Stimulated activated CD8-positive, alpha-beta memory T cell treated with anti-CD3 and anti-CD28 coated beads, Interleukin-7, amount 100 ng/mL, for 48 hours (primary cell): ENCODE data around the gene OLFM1.

ENCODE experiments used
- DNase-seq, 2 donors: peaks; one replicate each; pipeline ENCODE4 v3.0.0-alpha.2; 2020; ENCODE audit warnings: low read depth in 1 of 2; ENCODE audit errors: extremely low read depth in 1 of 2

OLFM1 gene

DNA sequence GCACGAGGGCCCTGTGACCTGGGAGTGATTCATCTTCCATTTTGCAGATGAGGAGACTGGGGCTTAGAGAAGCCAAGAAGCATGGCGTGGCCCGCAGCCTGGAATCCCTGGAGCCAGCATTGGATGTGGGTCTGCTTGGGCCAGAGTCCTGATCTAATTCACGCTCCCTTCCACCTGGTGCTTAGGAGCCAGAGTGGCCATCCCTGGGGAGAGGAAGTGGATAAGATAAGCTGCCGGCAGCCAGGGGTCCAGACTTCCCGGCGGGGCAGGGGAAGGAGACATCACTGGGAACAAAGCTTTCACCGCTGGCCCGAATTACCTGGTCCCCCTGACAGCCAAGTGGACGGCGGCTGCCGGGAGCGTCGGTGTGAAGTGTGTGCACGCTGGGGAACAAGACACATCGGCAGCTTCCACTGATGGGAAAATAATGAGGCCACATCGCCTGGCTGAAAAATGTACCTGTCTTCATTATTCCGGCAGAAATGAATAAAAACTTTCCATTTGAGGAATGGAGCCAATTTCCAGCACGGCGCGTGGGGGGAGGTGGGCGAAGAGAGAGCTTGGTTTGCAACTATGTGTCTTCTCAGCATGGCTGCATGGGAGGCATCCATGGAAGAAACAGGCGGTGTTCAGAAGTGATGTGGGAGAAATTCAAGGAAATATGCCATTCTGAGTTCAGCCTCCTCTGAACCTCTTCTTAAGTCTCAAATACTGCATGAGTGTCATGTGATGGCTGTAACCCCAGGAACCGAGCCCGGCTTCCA is 78.5 kb downstream of the OLFM1 start:
- no peak for DNase-seq

DNA sequence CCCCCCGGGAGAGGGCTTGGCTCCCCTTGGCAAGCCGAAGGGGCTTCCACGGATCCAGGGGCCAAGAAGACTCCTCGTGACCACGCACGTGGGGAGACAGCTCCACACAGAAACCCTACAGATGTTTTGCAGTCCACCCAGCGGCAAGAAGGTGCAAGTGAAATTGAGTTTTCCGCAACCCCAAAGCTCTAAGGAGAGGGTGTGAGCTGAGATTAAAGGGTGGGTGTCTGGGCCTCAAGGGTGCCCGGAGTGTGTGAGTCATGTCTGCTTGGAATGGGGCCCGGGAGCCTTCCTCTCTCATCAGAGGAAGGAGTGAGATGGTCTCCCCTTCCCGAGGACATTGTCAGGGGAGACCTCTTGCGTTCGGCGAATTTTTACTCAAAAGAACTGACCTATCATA is 79.1 kb downstream of the OLFM1 start:
- DNase-seq, result no peak

DNA sequence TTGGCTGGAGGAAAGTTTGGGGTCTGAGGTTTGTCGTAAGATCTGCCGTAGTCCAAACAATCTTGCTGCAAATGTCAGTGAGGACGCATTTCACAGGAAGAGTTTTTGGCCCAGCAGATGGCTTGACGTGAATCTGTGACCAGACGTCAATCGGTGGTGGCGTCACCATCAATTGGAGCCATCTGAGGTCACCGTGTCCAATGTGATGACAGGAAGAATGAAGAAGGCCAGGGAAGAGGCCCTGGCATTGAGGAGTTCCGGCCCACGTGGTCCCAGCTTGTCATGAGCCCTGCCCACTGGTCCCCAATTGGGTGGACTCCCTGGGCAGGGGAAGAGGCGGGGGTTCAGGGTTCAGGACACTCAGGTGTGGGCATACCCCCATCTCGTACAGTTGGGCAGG is 79.9 kb downstream of the OLFM1 start:
- no peak for DNase-seq

DNA sequence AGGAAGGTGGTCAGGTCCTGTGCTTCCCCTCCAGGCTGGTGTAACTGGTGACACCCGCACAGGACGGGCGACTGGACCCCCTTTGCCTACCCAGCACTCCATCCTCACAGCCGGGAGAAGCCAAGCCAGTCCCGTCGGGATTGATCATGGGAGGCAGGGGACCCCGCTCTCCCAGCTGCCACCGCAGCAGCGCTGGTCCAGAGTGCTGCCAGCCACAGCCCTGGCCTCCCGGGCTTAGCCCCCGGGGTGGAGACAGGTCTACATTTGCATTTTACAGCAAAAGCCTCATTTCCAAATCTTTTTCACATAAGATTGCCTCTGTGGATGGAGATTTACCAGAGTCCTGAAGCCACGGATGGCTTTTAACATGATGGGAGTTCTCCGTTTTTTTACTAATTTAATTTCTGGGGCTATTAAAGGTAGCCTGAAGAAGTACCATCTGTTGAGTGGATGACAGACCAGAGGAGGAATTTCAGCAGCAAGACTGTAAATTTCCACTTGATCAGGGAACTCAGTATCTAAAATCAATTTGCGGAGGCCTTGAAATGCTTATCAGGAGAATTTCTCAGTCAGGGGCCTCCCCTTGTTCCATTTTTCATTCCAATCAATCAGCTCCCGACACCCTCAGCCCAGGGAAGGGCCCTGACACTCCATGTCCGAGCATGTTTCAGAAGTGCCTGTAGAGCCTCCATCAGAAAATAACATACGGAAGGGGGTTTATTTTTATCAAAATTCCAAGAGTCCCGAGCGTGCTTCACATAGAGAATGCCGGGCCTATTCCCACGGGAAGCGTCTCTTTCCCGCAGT is 80.6 kb downstream of the OLFM1 start:
- no peak for DNase-seq

DNA sequence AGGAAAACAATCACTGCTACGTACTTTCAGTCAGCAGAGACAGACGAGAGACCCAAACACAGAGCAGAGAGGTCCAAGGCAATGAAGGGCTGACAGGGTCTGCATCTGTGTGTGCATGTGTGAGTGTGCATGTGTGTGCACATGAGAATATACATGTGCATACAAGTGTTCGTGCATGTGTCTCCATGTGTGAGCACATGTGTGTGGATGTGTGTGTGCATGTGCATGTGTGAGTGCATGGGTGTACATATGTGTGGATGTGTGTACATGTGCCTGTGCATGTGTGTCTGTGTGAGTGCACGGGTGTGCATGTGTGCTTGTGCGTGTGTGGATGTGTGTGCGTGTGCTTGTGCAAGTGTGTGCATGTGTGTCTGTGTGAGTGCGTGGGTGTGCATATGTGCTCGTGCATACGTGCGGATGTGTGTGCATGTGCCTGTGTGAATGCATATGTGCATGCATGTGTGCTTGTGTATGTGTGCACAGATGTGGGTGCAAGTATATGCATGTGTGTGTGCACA is 82.3 kb downstream of the OLFM1 start:
- no peak for DNase-seq

DNA sequence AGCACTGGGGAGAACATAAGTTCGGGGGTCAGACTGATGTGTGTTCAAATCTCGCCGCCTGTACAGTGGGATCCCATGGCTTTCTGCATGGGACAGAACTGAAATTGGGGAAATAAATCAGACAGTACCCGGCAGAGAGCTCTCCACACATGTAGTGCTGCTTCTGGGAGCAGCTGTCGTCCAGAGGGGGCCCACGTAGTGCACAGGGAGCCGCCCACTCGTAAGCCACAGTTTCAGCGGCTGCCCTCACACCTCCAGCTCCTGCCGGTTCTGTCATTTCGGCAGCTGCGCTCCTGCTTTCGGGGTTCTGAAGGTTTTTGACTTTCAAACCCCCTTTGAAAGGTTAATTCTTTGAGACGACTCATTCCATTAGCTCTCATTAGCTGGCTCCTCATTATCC is 83.1 kb downstream of the OLFM1 start:
- DNase-seq, result no peak
